Dermis microvascular lymphatic vessel endothelial cell (primary cell): Measurements from ENCODE around the gene DYNLRB1. TPM values are rescaled to one million over a fixed set of nuclear protein-coding genes. Genes with fewer than 3 reads are reported as not detected.
"Not testable (repeated sequence)": the region's sequence is repeated elsewhere in the genome, so short reads cannot be mapped to it uniquely, and the experiment has no call there.

Source experiments
- DNase-seq, 2 donors: peaks; one replicate each; pipeline versions ENCODE4 v3.0.0 to v3.0.0-alpha.2; 2010; ENCODE audit warnings: low read depth in 2 of 2
- total RNA-seq: library from RNA; depleted of rRNA; stranded (reverse); fragments of >200 nt; gene quantifications from 2 replicates; pipeline ENCODE4 v1.2.1, GENCODE V29; 2014

The DYNLRB1 gene
- total RNA-seq, 1 donor from 2014 or later = 51.5 TPM

- DNase-seq = no peak
Observed at GRCh38 chr20:34511891-34512265, 4.3 kb upstream of the DYNLRB1 start.

- peak in 1 of 2 donors; percentile 58 for DNase-seq
Observed at GRCh38 chr20:34512266-34512954, 3.8 kb upstream of the DYNLRB1 start.

GRCh38 chr20:34512955-34513419 lies 3.2 kb upstream of the DYNLRB1 start:
- peak; percentile 34 to 36 for DNase-seq

GRCh38 chr20:34514034-34514433 lies 2.2 kb upstream of the DYNLRB1 start:
- DNase-seq = not testable (repeated sequence)

- no peak for DNase-seq
Observed at GRCh38 chr20:34514897-34515483, 1.2 kb upstream of the DYNLRB1 start.

GRCh38 chr20:34515484-34516246 lies 557 bp upstream of the DYNLRB1 start:
- peak in 1 of 2 donors; percentile 60 for DNase-seq

GRCh38 chr20:34517114-34517505 lies 888 bp downstream of the DYNLRB1 start:
- no peak for DNase-seq

- DNase-seq = not testable (repeated sequence)
Observed at GRCh38 chr20:34518863-34519262, 2.6 kb downstream of the DYNLRB1 start.

GRCh38 chr20:34519841-34520240 lies 3.6 kb downstream of the DYNLRB1 start:
- not testable (repeated sequence) for DNase-seq

- peak in 1 of 2 donors; percentile 71 for DNase-seq
Observed at GRCh38 chr20:34522969-34523871, 7.0 kb downstream of the DYNLRB1 start.

GRCh38 chr20:34524426-34524825 lies 8.2 kb downstream of the DYNLRB1 start:
- no peak for DNase-seq

- no peak for DNase-seq
Observed at GRCh38 chr20:34525342-34525708, 9.1 kb downstream of the DYNLRB1 start.

- DNase-seq = peak; percentile 91 to 99
Observed at GRCh38 chr20:34525709-34526416, 9.6 kb downstream of the DYNLRB1 start.

GRCh38 chr20:34526466-34526865 lies 10.2 kb downstream of the DYNLRB1 start:
- no peak for DNase-seq

GRCh38 chr20:34527016-34527415 lies 10.8 kb downstream of the DYNLRB1 start:
- no peak for DNase-seq

- peak; percentile 72 for DNase-seq
Observed at GRCh38 chr20:34528921-34529297, 12.7 kb downstream of the DYNLRB1 start.

- no peak for DNase-seq
Observed at GRCh38 chr20:34529742-34530141, 13.5 kb downstream of the DYNLRB1 start.

GRCh38 chr20:34530342-34530741 lies 14.1 kb downstream of the DYNLRB1 start:
- no peak for DNase-seq

- no peak for DNase-seq
Observed at GRCh38 chr20:34531608-34532265, 15.5 kb downstream of the DYNLRB1 start.

- DNase-seq = no peak
Observed at GRCh38 chr20:34532320-34532719, 16.1 kb downstream of the DYNLRB1 start.
